AG10803 (cell line): ENCODE results near the gene ATF6B.

Experiments
- DNase-seq: peaks from one replicate; pipeline ENCODE4 v3.0.0; 2010; ENCODE audit warnings: low read depth
- H3K4me3 ChIP-seq: 2 replicates; pipeline ENCODE4 v1.5.1; 2011; ENCODE audit warnings: mild to moderate bottlenecking, low read length, control low read depth
- CTCF ChIP-seq: conservative IDR thresholded peaks from 2 replicates; pipeline ENCODE4 v1.5.1; 2011; ENCODE audit warnings: mild to moderate bottlenecking, low read length, control low read depth, inconsistent platforms

ATF6B gene

GRCh38 chr6:32075781-32076180, 52.3 kb downstream of the ATF6B start:
- H3K4me3 ChIP-seq, result no peak overlapping the region
- no peak for TF ChIP-seq CTCF
- DNase-seq, result no peak

GRCh38 chr6:32074996-32075532, 53.0 kb downstream of the ATF6B start:
- DNase-seq, result peak; percentile 84
- no peak for TF ChIP-seq CTCF
- no peak overlapping the region for H3K4me3 ChIP-seq

GRCh38 chr6:32073613-32074012, 54.4 kb downstream of the ATF6B start:
- H3K4me3 ChIP-seq, result no peak overlapping the region
- DNase-seq, result no peak
- TF ChIP-seq CTCF, result no peak

- no peak for TF ChIP-seq CTCF
- H3K4me3 ChIP-seq, result no peak overlapping the region
- DNase-seq, result no peak
These were observed 54.9 kb downstream of the ATF6B start for GRCh38 chr6:32073101-32073500.

- no peak overlapping the region for H3K4me3 ChIP-seq
- no peak for DNase-seq
- TF ChIP-seq CTCF, result no peak
These were observed 57.1 kb downstream of the ATF6B start for GRCh38 chr6:32070814-32071543.

GRCh38 chr6:32069878-32070515, 58.0 kb downstream of the ATF6B start:
- no peak for TF ChIP-seq CTCF
- DNase-seq, result no peak
- no peak overlapping the region for H3K4me3 ChIP-seq

GRCh38 chr6:32069460-32069859, 58.6 kb downstream of the ATF6B start:
- DNase-seq, result no peak
- no peak for TF ChIP-seq CTCF
- no peak overlapping the region for H3K4me3 ChIP-seq
